ENCODE data around the gene CPN2.

The CPN2 gene

DNA sequence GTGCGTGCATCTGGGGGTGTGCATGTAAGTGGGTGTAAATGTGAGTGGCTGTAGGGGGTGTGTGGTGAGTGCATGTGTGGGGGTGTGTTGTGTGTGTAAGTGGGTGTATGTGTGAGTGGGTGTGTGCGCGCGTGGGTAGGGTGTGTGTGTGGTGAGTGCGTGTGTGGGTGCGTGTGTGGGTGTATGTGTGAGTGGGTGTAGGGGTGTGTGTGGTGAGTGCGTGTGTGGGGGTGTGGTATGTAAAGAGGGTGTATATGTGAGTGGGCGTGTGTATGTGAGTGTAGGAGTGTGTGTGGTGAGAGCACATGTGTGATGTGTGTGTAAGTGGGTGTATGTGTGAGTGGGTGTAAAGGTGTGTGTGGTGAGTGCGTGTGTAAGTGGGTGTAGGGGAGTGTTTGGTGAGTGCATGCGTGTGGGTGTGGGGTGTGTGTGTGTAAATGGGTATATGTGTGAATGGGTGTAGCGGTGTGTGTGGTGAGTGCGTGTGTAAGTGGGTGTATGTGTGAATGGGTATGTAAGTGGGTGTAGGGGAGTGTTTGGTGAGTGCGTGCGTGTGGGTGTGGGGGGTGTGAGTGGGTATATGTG is 916 bp upstream of the CPN2 start:
- DNase-seq: no peak

DNA sequence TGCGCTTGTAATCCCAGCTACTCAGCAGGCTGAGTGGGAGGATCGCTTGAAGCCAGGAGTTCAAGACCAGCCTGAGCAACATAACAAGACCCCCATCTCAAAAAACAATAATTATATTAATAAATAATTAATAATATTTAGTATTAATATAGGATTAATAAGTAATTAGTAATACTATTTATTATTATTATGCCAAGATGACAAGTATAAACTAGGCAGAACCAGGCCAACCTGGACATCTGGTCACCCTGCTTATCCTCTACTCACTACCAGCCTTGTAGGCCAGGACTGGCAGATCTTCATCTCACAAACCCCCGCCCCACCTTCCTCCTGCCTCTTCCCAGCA is 429 bp downstream of the CPN2 start:
- DNase-seq: no peak

DNA sequence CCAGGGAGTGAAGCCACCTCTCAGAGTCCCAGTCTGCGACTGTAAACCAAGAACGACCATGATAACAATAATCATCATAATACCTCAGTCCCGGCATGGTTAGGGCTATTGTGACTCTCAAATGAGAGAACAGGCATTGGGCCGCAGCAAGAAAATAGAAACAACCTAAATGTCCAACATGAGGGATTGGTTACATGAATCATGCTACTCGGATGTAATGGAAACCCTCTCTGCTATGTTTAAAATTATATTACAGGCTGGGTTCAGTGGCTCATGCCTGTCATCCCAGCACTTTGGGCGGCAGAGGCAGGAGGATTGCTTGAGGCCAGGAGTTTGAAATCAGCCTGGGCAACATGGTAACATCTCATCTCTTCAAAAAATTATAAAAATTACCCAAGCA is 2.8 kb downstream of the CPN2 start:
- DNase-seq: no peak

DNA sequence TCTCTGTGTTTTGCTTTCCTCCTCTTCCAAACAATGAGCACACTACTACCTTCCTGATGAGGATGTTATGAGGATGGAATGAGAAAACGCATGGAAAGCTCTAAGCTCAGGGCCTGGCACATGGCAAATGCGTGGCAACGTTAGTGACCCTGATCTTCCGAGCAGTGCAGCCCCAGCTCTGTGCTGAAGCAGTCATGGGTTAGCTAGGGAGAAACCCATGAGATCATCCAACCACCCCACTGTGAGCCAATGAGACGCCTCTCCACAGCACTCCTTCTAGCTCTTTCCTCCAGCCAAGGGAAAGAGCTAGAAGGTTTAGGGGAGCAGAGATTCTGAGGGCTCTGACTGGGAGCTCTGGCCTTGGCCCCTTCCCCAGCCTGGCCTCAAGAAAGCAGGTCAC is 4.5 kb downstream of the CPN2 start:
- DNase-seq: no peak

DNA sequence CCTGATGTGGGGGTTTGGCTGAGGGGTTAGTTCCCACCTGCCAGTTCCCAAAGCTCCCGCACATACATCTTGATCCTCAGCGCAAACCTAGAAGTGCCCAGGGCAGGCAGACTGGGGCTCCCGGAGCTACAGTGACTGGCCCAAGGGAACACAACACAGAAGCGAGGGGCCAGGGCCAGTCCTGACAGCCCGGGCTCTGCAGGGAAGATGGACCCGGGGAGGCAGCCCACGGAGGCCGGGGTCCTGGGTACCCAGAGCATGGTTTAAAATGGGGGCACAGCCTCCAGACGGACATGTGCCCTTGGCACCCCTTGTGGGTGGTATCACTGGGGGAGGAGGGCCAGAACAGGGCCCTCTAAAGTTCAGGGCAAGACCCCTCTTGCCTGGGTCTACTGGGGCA is 5.1 kb downstream of the CPN2 start:
- DNase-seq: no peak

DNA sequence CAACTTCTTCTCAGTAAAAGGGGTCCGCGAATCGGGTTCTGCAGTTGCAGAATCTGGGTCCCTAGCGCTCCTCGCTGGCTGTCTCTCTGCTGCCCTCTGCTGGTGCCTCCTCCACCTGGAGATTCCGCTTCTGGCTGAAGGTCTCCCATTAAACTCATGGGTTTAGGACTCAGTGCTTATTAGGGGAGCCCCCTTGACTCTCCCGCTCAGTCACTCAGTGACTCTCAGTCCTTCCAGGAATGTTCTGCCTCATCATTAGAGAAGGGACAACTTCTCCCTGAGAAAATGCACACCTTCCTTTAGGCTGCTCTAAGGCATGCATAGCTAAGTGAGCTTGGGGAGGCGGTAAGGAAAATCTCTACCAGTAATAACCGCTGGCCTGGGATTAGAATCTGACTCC is 7.1 kb downstream of the CPN2 start:
- peak; percentile 33 for DNase-seq

DNA sequence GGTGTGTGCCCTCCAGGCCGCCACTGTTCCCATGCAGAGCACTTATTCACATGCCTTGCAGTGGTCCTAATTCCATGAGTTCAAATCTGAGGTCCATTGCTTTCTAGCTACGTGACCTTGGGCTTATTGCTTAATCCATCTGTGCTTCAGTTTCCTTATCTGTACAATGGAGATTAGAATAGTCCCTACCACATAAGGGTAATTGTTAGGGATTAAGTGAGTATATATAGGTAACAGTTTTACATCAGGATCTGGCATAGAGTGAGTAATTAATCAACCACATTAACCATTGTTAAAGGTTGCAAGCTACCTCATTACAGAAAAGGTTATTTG is 7.6 kb downstream of the CPN2 start:
- no peak for DNase-seq

DNA sequence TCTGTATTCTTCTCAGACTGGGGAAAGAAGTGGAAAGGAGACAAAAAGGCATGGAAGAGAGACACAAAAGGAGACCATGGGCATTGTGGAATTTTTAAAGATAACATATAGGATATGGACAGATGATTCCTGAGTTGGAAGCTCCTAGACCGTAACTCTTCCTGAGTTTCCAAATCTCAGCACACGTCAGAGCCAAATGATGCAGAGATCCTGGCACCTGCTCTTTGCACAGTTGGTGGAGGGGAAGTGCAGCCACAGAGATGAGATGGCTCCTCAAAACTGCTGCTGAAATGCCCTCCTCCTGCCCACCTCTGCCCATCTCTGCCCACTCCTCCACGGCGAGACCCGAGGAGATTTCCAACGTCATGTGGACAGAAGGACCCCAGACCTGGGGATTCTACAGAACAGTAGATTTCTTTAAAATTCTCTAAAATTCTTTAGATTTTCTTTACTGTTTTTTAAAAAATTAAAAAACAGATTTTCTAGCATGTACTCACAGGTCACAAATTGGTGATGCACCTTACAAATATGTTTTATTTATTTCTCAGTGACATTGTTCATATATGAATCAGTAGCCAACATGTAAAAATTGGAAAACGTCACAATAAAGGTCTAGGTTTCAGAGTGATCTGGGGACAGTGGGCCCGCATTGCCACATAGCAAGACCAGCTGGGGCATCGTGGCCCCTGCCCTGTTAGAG is 8.1 kb downstream of the CPN2 start:
- DNase-seq: no peak

DNA sequence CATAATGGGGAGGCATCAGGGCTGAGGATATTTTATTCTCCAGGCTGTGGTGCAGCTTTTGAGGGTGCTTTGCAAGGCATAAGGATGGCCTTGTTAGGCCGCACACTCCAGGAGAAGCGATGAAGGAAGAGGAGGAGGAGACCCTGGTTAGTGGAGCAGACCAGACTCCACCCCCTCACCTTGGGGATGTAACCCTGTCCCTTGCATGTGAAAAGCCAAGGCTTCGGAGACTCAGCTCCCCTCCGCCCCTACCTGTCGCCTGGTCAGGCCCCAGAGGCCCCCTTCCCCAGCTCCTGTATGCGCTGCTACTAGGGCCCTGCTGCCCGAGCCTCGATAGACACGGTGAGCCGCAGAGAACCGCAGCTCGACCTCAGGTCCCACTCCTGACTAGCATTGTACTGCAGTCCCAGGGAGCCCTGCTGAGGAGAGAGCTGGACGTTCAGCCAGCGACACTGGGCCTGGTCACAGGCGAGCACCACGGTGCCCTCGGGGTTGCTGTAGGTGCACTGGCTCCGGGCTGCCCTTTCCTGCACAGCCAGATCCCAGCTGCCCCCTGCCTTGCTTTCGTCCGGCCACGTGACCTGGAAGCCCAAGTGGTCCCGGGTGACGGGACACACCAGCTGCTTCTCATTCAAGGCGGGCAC is 10.2 kb downstream of the CPN2 start:
- DNase-seq: no peak

DNA sequence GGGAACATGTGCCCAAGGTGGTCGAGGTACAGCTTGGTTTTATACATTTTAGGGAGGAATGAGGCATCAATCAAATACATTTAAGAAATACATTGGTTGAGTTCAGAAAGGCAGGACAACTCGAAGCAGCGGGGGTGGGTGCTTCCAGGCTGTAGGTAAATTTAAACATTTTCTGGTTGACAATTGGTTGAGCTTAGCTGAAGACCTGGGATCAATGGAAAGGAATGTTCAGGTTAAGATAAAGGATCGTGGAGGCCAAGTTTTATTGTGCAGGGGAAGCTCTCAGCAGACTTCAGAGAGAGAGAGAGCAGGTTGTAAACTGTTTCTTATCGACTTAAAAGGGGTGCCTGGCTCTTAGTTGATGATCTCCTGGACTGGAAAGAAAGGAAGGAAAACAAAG is 11.3 kb downstream of the CPN2 start:
- DNase-seq: no peak

DNA sequence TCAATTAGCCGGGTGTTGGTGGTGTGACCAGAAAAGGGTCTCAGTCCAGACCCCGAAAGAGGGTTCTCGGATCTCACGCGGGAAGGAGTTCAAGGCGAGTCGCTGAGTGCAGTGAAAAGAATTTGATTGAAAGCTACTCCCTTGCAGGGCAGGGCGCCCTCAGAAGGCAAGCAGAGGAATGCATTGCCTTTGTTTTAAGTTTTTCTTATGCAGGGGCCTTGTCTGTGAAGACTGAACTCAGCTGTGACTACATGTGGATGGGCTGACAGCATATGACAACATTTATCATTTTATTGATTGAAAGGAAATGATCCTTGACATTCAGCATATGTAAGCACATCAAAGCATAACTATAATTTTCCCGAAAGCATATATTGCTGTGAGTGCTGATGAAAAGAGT is 11.8 kb downstream of the CPN2 start:
- DNase-seq: no peak

DNA sequence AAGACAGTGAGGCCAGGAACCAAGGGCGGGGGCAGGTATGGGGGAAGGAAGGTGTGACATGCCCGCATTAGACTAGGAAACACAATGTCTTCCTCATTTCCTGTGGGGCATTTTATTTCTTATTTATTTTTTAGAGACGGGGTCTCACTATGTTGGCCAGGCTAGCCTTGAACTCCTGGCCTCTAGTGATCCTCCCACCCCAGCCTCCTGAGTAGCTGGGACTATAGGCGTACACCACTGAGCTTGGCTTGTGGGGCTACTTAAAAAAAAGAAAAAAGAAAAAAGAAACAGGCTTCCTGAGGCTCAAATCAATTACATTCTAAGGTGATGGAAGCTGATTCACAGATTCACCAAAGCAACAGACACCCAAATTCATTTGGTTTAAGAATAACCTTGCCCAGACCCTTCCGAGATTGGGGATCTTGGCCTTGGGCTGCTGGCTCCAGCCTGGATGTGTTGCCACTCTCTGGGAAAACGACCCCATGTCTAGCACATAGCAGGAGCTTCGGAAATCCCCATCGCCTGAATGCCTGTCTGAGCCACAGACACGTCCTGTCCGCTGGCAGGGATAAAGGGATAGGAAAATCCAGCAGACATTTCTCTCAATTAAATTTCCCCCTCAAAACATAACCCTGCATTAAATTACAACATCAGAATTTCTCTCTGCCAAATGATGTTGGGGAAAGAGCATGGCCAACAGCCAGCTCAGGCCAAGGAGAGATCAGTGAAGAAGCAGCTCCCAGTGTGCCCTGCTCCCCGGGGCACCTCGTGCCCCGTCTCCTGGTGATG is 13.0 kb downstream of the CPN2 start:
- DNase-seq: no peak

DNA sequence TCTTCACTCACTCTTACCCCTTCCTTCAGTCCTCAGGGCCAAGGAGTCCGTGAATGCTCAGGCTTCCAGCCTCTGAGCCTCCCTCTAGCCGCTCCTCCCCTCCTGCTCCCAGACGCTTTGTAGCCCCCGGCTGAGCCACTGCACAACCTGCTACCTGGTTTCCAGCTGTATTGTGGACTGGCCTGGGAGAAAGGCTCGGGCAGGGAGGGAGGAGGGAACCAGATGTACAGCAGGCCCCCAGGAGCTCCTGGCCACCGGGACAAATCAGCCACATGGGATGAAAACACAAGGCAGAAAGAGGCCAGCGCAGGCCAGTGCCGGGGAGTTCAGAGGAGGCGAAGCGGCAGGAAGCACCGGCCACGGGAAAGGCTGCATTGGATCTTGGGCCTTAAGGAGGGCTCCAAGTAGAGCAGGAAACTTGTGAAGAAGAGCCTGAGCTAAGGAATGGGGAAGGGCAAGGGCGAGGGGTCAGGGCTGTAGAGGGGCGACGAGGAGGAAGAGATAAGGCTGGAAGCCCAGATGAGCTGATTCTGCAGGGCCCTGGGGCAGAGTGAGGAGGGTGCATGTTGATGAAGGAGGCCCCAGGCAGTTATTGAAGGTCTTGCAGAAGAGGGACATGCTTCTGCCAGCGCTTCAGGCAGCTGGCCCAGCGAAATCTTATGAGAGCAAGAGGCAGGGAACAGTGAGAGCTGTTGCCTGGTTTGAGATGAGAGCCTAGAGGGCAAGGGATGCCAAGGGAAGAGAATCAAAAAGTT is 14.3 kb downstream of the CPN2 start:
- DNase-seq: no peak

DNA sequence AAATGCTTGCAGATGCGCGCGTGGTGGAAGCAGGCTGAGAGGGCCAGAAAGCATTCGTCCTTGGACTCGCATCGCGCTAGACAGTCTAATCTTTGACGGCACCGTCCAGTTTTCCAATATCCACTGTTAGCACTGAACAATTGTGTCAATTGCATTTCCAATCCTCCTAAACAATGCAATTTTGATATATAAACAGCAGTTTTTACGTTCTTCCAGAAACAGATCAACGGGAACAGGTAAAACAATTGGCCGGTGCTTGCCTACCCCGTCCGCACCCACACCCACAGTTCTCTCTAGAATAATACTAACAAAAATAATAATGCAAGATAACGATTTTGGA is 17.2 kb downstream of the CPN2 start:
- DNase-seq: no peak

DNA sequence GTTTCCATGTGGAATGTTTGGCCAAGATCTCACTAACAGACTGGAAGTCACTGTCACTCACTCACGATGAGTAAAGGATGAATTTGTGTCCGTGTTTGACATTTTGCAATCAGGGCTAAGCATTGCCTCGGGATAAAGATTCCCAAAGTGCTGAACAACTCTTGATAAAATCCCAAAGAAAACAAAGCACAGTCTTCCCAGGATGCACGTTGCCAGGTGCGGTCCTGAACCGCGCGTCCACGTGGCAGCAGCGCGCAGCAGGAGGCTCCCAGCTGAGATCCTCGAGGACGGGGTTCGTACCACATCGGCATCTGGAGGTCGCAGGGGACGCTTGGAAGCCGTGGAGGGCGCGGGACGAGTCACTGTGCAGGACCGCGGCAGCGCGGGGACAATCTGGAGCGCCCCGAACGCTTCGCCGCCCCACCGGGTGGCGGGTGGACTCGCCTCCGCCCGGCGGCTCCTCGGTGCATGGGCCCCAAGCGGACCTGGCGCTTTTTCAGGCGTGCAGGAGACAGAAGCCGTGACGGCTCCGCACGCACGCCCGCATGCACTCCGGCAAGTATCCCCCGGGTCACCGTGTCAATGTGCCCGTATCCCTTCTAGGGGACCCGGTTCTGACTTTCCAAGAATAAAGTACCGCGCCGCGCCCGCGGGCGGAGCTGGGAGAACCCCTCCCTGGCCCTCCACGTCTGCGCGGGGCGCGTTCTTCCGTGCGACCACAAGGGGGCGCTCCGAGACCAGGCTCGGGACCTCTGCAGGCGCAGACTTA is 17.7 kb downstream of the CPN2 start:
- peak; percentile 72 for DNase-seq

DNA sequence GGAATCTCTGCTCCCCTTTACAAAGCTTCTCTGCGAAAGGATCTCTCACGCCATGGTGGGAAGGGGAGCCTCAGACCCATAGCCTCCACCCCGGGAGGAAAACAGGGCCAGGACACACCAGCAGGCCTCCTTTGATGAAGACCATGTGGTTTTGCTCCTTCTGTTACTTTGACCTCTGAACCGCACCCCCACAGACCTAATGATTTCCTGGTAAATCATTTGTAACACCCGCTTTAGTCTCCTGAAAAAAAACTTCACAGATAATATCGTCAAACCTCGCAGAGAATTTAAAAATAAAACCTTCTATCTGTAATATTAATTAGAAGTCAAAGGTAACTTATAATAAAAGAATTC is 18.3 kb downstream of the CPN2 start:
- DNase-seq: no peak

DNA sequence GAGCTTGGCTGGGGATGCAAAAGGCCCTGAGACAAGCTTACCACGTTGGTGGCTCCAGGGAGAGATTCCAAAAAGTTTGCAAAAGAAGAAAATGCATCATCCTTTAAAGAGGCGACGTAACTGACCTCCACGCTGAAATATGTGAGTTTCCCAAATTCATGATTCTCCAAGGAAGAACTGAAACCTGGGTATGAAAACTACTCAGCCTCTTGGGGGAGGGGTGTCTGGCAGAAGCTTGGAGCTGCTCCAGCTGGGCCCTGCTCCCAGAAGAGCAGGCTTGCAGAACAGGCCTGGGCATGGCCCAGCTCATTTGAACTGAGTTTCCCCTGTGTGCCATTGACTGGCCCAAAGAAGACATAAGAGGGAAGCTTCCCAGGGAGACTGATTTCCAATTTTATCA is 20.5 kb downstream of the CPN2 start:
- no peak for DNase-seq

DNA sequence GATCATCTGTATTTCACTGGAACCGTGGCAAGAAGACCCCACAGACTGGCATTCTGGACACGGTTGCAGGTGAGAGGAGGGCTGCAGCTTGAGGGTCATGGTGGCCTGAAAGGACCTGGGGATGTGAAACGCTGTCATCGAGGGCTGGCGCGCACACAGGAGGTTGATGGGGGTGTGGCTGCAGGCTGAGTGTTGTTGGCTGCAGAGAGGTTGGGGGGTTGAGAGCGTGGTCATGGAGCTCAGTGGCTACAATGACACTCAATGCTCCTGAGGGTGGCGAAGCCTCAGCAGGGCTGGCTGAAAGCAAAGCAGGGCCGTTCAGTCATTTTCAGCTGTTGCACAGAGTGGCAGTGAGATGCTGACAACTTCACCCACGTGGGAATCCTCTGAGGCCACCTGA is 21.0 kb downstream of the CPN2 start:
- no peak for DNase-seq

DNA sequence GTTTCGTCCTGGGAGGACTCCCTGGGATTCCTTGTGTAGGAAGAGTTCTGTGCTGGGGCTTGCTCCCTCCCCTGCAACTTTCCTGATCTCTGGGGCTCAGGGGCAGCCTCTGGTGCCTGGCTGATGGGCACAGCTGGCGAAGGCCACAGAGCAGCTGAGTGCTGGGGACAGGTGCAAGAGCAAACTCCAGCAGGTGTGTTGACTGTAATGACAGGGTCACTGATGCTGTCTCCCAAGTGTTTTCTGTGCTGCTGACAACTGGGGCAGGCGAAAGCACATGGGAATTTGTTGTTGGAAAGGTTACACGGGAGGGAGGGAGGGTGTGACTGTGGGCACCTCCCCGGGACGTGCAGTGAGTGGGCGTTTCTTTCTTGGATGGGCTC is 21.6 kb downstream of the CPN2 start:
- no peak for DNase-seq

DNA sequence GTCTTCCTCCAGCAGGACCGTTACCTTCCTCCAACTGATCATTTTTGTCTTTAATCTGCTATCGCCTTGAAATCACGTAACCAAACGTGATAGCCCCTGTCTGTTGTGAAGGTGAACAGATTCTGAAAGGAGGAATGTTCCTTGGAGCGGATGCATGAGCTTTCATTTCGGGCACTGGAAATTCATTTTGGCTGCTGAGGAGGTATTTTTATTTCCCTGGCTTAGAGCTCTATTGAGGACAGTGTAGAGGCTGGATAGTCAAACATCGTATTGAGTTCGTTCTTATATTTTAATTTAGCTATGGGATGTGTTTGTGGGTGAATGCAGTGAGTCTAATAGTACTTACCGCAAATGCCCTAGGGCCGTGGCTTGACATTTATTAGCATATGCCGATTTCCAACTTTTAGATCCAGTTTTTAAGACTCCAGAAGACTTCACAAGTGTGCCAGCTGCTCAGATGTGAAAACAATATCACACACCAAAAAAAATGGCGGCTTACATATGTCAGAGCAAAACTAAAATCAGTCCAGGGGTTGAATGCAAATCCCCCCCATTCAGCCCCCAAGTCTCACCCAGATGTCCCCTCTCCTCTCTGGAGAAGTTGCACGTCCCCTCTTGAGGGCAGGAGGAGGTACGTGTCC is 22.1 kb downstream of the CPN2 start:
- DNase-seq: no peak

DNA sequence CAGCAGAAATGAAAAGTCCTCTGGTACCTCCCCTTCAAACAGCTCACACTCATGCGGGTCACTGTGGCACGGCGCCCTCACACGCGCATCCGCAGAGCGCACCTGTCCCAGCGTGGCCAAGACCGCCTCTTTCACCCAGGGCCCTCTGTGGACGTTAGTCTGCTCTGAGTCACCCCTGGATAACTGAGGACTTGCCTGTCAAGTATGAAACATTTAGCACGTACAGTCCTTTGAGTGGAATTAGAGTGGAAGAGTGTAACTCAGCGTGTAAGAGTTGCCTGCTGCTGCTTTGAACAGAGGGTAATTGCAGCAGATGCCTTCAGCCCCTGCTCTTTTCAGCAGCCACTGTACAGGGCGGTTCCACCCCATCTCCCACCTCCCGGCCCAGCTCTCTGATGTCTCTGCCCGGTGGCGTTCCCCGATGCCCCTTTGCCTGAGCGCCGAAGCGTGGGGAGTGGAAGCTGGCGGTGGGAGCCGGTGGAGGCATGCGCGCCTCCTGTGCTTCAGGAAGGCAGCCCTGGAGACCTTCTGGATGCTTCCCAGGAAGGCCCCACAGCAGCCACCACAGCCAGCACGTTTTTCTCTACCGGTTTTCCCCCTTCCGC is 23.0 kb downstream of the CPN2 start:
- no peak for DNase-seq

Data from HCEC 1CT (cell line).